Measurements from ENCODE around the gene TPRG1.

GRCh38 chr3:189311521-189311920, 139.8 kb downstream of the TPRG1 start:
- TF ChIP-seq CTCF (IDR thresholded peaks at IDR 0.05; ENCODE audit: low read depth, low read length, poor library complexity, severe bottlenecking) (no peak), EZH2phosphoT487 (IDR thresholded peaks at IDR 0.05; ENCODE audit: borderline replicate concordance, low read length) (no peak)

Data from DOHH2 (cell line).